ENCODE data around the gene CUL5.

DNA sequence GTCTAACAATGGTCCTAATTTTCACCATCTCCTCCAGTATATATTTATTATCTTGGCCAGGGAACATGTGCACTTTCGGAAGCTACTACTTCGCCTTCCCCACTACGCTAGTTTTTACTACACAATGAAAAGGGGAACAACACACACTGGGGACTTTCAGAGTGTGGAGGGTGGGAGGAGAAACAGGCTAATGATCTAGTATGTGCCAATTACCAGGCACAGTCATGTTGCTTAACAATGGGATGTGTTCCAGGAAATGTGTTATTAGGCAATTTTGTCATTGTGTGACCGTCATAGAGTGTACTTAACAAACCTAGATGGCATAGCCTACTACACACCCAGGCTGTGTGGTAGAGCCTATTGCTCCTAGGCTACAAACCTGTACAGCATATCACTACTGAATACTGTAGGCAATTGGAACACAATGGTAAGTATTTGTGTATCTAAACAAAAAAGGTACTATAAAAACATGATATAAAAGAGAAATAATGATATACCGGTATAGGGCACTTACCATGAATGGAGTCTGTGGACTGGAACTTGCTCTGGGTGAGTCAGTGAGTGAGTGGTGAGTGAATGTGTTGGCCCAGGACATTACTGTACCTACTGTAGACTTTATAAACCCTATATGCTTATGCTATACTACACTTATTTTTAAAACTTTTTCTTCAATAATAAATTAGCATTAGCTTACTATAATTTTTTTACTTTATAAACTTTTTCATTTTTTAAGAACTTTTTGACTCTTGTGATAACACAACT, 20.1 kb upstream of the CUL5 start:
- TF ChIP-seq POLR2AphosphoS5 (IDR thresholded peaks at IDR 0.05) = no peak
- no peak for TF ChIP-seq CTCF (IDR thresholded peaks at IDR 0.05; ENCODE audit: poor library complexity, severe bottlenecking)
- no peak for TF ChIP-seq REST (IDR thresholded peaks at IDR 0.05; ENCODE audit: borderline replicate concordance)
- no peak for TF ChIP-seq SMC3 (conservative IDR thresholded peaks at IDR 0.05; ENCODE audit: poor library complexity)
- TF ChIP-seq EP300 (conservative IDR thresholded peaks at IDR 0.05; ENCODE audit: poor library complexity, severe bottlenecking) = no peak
- TF ChIP-seq MXI1 (conservative IDR thresholded peaks at IDR 0.05; ENCODE audit: poor library complexity, severe bottlenecking) = no peak
- no peak for TF ChIP-seq RAD21 (conservative IDR thresholded peaks at IDR 0.05)
- no peak for TF ChIP-seq EZH2 (IDR thresholded peaks at IDR 0.05; ENCODE audit: borderline replicate concordance, insufficient read depth, low read length, poor library complexity, severe bottlenecking)
- no peak for TF ChIP-seq TAF1 (IDR thresholded peaks at IDR 0.05; ENCODE audit: low read depth)
